ENCODE data around the gene SLC9A9.
"Not testable (repeated sequence)": the region's sequence is repeated elsewhere in the genome, so short reads cannot be mapped to it uniquely, and the experiment has no call there.

The SLC9A9 gene

DNA sequence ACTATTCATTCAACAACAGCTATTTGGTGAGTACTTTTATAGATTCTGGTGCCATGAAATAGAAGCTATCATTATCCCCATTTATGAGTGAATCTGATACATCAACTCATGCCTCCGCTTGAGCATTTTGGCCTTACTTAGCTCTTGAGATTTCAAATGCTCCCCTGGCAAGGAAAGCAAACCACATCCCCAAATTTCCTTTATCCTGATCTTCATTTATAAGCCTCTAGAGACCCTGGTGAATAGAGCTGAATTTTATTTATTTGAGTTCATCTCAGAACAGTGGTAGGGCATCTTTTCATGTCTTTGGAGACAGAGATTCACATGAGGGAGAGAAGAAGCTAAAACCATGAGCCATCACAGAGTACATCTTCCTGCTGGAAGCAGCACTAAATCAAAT, 317.2 kb downstream of the SLC9A9 start:
- peaks cover 5% of the 10 kb centered on the region for H3K36me3 Mint-ChIP-seq (ENCODE audit: low read depth)
- H3K27ac Mint-ChIP-seq, result no peak overlapping the region
- H3K27me3 Mint-ChIP-seq (ENCODE audit: low read depth), result no peaks in the 10 kb centered on the region
- H3K9me3 Mint-ChIP-seq, result no peaks in the 10 kb centered on the region
- peaks cover 9% of the 10 kb centered on the region for H3K4me1 Mint-ChIP-seq (ENCODE audit: low read depth)
- no peak overlapping the region for H3K4me3 Mint-ChIP-seq

- no peak overlapping the region for H3K4me3 Mint-ChIP-seq
- H3K27ac Mint-ChIP-seq, result no peak overlapping the region
- no peaks in the 10 kb centered on the region for H3K27me3 Mint-ChIP-seq (ENCODE audit: low read depth)
- H3K9me3 Mint-ChIP-seq, result no peaks in the 10 kb centered on the region
- peaks cover 5% of the 10 kb centered on the region for H3K36me3 Mint-ChIP-seq (ENCODE audit: low read depth)
- peaks cover 2% of the 10 kb centered on the region for H3K4me1 Mint-ChIP-seq (ENCODE audit: low read depth)
Observed at GRCh38 chr3:143529798-143530197, 318.5 kb downstream of the SLC9A9 start.

DNA sequence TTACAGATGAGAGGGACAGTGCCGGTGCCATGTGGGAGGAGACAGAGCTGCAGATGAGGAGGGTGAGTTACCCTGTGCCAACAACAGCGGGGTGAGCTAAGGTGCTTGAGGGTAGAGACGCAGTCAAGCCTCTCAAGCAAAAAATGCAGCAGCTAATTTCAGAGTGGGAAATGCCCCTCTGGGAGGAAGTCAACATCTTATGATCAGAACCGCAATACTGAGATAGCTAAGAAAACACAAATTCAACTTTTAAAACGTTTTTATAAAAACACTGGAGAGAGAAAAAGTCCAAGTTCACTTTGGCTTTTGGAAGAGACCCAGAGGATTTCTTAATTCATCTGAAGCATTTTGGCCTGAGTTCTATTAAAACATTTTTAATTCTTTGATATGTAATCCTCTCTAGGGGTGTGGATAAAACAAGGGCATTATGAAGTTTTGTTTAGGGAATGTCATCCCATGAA, 319.2 kb downstream of the SLC9A9 start:
- Mint-ChIP-seq H3K27ac (no peak overlapping the region), H3K4me1 (ENCODE audit: low read depth) (peaks cover 2% of the 10 kb centered on the region)

GRCh38 chr3:143526011-143526545, 322.2 kb downstream of the SLC9A9 start:
- H3K4me1 Mint-ChIP-seq (ENCODE audit: low read depth), result peaks cover 2% of the 10 kb centered on the region
- no peaks in the 10 kb centered on the region for H3K27me3 Mint-ChIP-seq (ENCODE audit: low read depth)
- no peak overlapping the region for H3K4me3 Mint-ChIP-seq
- peaks cover 5% of the 10 kb centered on the region for H3K36me3 Mint-ChIP-seq (ENCODE audit: low read depth)
- no peak overlapping the region for H3K27ac Mint-ChIP-seq
- H3K9me3 Mint-ChIP-seq, result no peaks in the 10 kb centered on the region

More for the DNA sequence above, 319.2 kb downstream of the SLC9A9 start:
- Mint-ChIP-seq H3K4me3 (no peak overlapping the region), H3K9me3 (no peaks in the 10 kb centered on the region), H3K36me3 (ENCODE audit: low read depth) (peaks cover 5% of the 10 kb centered on the region), H3K27me3 (ENCODE audit: low read depth) (no peaks in the 10 kb centered on the region)

DNA sequence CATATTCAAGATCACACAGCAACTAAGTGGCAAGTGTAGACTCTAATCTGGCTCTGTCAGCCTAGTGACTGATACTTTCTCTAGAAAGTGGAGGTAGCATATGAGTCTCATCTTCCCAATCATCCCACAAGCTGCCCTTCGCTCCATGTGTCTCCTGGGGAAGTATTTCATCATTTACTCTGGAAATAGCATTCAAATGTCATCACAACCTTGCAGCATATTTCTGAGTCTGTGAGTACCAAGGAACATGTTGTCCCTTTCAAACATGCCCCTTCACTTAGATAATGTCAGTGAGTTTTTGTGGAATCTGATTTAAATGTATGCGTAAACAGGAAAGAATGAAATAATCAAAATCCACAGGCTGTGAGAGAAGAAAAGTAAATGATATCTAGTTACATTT, 322.9 kb downstream of the SLC9A9 start:
- Mint-ChIP-seq H3K9me3 (no peaks in the 10 kb centered on the region), H3K4me1 (ENCODE audit: low read depth) (peaks cover 2% of the 10 kb centered on the region), H3K27me3 (ENCODE audit: low read depth) (no peaks in the 10 kb centered on the region), H3K4me3 (no peak overlapping the region), H3K36me3 (ENCODE audit: low read depth) (peaks cover 5% of the 10 kb centered on the region), H3K27ac (no peak overlapping the region)

- no peak overlapping the region for H3K27ac Mint-ChIP-seq
- no peak overlapping the region for H3K4me3 Mint-ChIP-seq
- H3K9me3 Mint-ChIP-seq, result no peaks in the 10 kb centered on the region
- no peaks in the 10 kb centered on the region for H3K4me1 Mint-ChIP-seq (ENCODE audit: low read depth)
- no peaks in the 10 kb centered on the region for H3K36me3 Mint-ChIP-seq (ENCODE audit: low read depth)
- H3K27me3 Mint-ChIP-seq (ENCODE audit: low read depth), result no peaks in the 10 kb centered on the region
Observed at GRCh38 chr3:143521803-143522202, 326.5 kb downstream of the SLC9A9 start.

DNA sequence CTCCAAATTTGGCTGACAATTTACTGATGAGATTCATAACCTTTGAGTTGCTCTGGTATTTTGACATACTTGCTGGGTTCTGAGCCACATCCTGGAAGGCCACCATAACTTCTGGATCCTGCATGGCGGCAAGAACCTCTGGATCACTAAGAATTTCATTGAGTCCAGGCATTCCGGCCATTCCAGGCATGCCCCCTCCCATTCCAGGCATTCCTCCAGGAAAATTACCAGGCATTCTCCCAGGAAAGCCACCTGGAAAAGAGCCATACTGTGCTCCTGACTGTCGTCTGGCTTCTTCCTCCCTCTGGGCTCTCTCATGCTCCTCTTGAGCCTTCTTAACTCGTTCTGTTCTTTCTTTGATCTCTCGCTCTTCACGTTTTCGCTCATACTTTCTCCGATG, 331.1 kb downstream of the SLC9A9 start:
- H3K27me3 Mint-ChIP-seq (ENCODE audit: low read depth); H3K4me1 Mint-ChIP-seq (ENCODE audit: low read depth); H3K9me3 Mint-ChIP-seq; H3K27ac Mint-ChIP-seq; H3K36me3 Mint-ChIP-seq (ENCODE audit: low read depth); H3K4me3 Mint-ChIP-seq: not testable (repeated sequence)

DNA sequence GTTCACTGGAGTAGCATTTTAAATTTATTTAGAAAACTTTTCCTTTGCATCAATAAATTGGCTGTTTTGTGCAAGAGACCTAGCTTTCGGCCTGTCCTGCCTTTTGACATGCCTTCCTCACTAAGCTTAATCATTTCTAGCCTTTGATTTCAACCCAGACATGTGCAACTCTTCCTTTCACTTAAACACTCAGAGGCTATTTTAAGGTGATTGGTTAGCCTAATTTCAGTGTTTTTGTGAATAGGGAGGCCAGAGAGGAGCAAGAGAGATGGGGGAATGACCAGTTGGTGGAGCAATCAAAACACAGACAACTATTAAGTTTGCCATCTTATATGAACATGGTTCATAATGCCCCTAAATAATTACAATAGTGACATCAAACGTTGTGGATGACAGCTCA, 333.4 kb downstream of the SLC9A9 start:
- Mint-ChIP-seq H3K27me3 (ENCODE audit: low read depth) (no peaks in the 10 kb centered on the region), H3K27ac (no peak overlapping the region), H3K36me3 (ENCODE audit: low read depth) (no peaks in the 10 kb centered on the region), H3K4me3 (no peak overlapping the region), H3K9me3 (no peaks in the 10 kb centered on the region), H3K4me1 (ENCODE audit: low read depth) (no peaks in the 10 kb centered on the region)

DNA sequence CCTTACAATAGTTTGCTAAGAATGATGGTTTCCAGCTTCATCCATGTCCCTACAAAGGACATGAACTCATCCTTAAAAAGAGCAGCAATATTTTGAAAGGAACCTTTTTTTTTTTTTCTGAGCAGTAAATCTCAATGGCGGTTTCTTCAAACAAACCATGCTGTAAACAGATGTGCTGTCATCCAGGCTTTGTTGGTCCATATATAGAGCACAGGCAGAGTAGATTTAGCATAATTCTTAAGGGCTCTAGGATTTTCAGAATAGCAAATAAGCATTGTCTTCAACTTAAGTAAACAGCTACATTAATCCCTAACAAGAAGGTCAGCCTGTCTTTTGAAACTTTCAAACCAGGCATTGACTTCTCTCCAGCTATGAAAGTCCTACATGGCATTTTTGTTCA, 334.2 kb downstream of the SLC9A9 start:
- Mint-ChIP-seq H3K4me3 (no peak overlapping the region), H3K27ac (no peak overlapping the region), H3K36me3 (ENCODE audit: low read depth) (no peaks in the 10 kb centered on the region), H3K9me3 (no peaks in the 10 kb centered on the region), H3K27me3 (ENCODE audit: low read depth) (no peaks in the 10 kb centered on the region), H3K4me1 (ENCODE audit: low read depth) (no peaks in the 10 kb centered on the region)

DNA sequence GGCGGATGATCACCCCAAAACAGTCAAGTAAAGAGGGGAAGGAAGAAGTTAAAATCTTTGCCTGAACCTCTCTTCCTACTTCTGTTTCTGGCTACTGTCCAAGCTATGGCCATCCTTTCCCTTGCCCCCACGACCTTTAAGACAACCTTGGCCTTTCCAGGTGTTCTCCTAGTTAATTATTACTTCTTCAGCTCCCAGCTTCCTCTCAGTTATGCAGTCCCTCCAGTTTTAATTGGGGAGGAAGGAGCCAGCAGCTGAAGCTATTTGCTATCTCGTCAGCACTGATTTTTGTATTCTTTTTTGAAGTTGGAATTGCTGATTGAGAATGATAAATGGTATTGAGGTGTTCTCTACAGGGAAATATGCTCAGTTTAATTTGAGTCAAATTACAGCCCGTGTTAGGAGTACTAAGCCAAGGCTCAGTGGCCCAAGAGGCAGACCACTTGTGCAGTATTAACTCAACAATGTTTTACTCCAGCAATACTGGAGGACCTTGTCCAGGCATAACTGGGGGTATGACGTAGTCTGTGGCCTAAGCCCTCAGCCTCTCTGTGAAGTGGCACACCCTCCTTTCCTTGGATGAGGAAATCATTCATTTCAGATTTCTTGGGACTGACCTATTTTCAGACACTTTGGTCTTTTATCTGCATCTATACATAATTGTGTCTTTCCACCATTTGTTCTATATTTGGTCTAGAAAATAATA, 336.9 kb downstream of the SLC9A9 start:
- no peak overlapping the region for H3K4me3 Mint-ChIP-seq
- no peak overlapping the region for H3K27ac Mint-ChIP-seq
- H3K9me3 Mint-ChIP-seq, result no peaks in the 10 kb centered on the region
- no peaks in the 10 kb centered on the region for H3K36me3 Mint-ChIP-seq (ENCODE audit: low read depth)
- no peaks in the 10 kb centered on the region for H3K27me3 Mint-ChIP-seq (ENCODE audit: low read depth)
- no peaks in the 10 kb centered on the region for H3K4me1 Mint-ChIP-seq (ENCODE audit: low read depth)

- Mint-ChIP-seq H3K4me1 (ENCODE audit: low read depth) (no peaks in the 10 kb centered on the region), H3K27me3 (ENCODE audit: low read depth) (no peaks in the 10 kb centered on the region), H3K4me3 (no peak overlapping the region), H3K36me3 (ENCODE audit: low read depth) (no peaks in the 10 kb centered on the region), H3K9me3 (no peaks in the 10 kb centered on the region), H3K27ac (no peak overlapping the region)
Observed at GRCh38 chr3:143510601-143511000, 337.7 kb downstream of the SLC9A9 start.

DNA sequence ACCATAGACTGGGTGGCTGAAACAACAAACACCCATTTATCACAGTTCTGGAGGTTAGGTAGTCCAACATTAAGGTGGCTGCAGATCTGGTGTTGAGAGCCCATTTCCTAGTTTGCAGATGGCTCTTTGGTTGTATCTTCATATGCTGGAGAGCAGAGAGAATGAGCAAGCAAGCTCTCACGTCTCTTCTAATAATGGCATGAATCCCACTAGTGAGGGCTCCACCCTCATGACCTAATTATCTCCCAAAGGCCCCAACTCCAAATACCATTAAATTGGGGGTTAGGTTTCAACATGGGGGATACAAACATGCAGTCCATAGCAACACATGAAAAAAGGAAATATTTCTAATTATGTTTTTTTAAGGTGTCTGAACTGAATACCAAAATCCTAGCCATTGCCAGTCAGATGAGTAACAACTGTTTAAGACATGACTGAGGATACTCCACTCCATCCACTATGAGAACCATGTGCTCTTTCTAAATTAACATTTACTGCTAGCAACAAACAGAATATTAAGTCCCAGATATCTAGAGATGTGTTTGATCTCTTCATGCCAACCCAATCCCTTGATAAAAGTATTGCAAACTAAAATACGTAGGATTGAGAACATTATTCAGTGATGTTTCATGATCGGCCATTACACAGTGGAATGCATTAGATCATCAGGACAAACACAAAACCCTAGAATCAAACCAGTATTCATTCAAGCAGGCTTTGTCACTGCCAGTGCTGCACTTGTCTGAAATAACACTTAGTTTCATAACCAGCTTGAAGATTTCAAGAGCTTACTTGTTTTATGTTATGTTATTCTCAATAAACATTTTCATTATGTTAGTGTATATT, 340.3 kb downstream of the SLC9A9 start:
- Mint-ChIP-seq H3K27me3 (ENCODE audit: low read depth) (no peaks in the 10 kb centered on the region), H3K36me3 (ENCODE audit: low read depth) (no peaks in the 10 kb centered on the region), H3K9me3 (no peaks in the 10 kb centered on the region), H3K4me3 (no peak overlapping the region), H3K4me1 (ENCODE audit: low read depth) (no peaks in the 10 kb centered on the region), H3K27ac (no peak overlapping the region)

- H3K4me3 Mint-ChIP-seq, result no peak overlapping the region
- H3K36me3 Mint-ChIP-seq (ENCODE audit: low read depth), result no peaks in the 10 kb centered on the region
- H3K27me3 Mint-ChIP-seq (ENCODE audit: low read depth), result no peaks in the 10 kb centered on the region
- no peaks in the 10 kb centered on the region for H3K9me3 Mint-ChIP-seq
- H3K4me1 Mint-ChIP-seq (ENCODE audit: low read depth), result no peaks in the 10 kb centered on the region
- no peak overlapping the region for H3K27ac Mint-ChIP-seq
Observed at GRCh38 chr3:143506190-143506589, 342.1 kb downstream of the SLC9A9 start.

- Mint-ChIP-seq H3K27me3 (ENCODE audit: low read depth) (no peaks in the 10 kb centered on the region), H3K27ac (no peak overlapping the region), H3K9me3 (no peaks in the 10 kb centered on the region), H3K4me1 (ENCODE audit: low read depth) (no peaks in the 10 kb centered on the region), H3K36me3 (ENCODE audit: low read depth) (no peaks in the 10 kb centered on the region), H3K4me3 (no peak overlapping the region)
Observed at GRCh38 chr3:143503325-143503885, 344.9 kb downstream of the SLC9A9 start.

- H3K4me3 Mint-ChIP-seq, result no peak overlapping the region
- H3K36me3 Mint-ChIP-seq (ENCODE audit: low read depth), result no peaks in the 10 kb centered on the region
- H3K27me3 Mint-ChIP-seq (ENCODE audit: low read depth), result no peaks in the 10 kb centered on the region
Observed at GRCh38 chr3:143502081-143502480, 346.2 kb downstream of the SLC9A9 start.

More at GRCh38 chr3:143502081-143502480, 346.2 kb downstream of the SLC9A9 start:
- no peak overlapping the region for H3K27ac Mint-ChIP-seq
- no peaks in the 10 kb centered on the region for H3K4me1 Mint-ChIP-seq (ENCODE audit: low read depth)
- H3K9me3 Mint-ChIP-seq, result no peaks in the 10 kb centered on the region
